OCI-LY7 (cell line): Measurements from ENCODE around the gene SPSB2. TPM values are rescaled to one million over a fixed set of nuclear protein-coding genes. Genes with fewer than 3 reads are reported as not detected.

ENCODE experiments used
- BruUV-seq: library from RNA; stranded (reverse); fragments of 400-500 nt; replicated peaks from 2 replicates; lab custom pipeline; 2021; lab: Mats Ljungman, UMichigan
- CTCF ChIA-PET: fragments of 300-600 bp; sonication (Branson Sonifier 250); formaldehyde crosslinking; loops from one replicate; lab custom pipeline; 2022; ENCODE audit warnings: antibody characterized with exemption; ENCODE audit not compliant: unreplicated experiment; lab: Charles Lee
- POLR2A ChIA-PET: fragments of 300-600 bp; sonication (Branson Sonifier 250); formaldehyde crosslinking; loops from one replicate; lab custom pipeline; 2022; ENCODE audit warnings: antibody characterized with exemption; lab: Charles Lee
- DNase-seq: peaks from one replicate; pipeline ENCODE4 v3.0.0-alpha.2; 2015; ENCODE audit warnings: low spot score
- H2AFZ ChIP-seq: fragments of 200-600 bp; sonication (generic), shearing (Covaris generic); 2 replicates; pipeline ENCODE4 v1.6.1; 2014; ENCODE audit warnings: mild to moderate bottlenecking, antibody characterized with exemption, low read length, moderate library complexity
- H3K27ac ChIP-seq: fragments of 200-600 bp; sonication (generic); 2 replicates; pipeline ENCODE4 v1.5.1; 2014; ENCODE audit warnings: mixed run types, low read depth, mild to moderate bottlenecking, moderate library complexity, low read length, inconsistent platforms; ENCODE audit not compliant: poor library complexity, severe bottlenecking
- H3K36me3 ChIP-seq: fragments of 200-600 bp; sonication (generic); 2 replicates; pipeline ENCODE4 v1.6.1; 2014; ENCODE audit warnings: mild to moderate bottlenecking, antibody characterized with exemption, low read length, moderate library complexity, mixed read lengths; ENCODE audit not compliant: insufficient read depth
- H3K4me1 ChIP-seq: fragments of 200-600 bp; sonication (generic); 2 replicates; pipeline ENCODE4 v1.5.1; 2014; ENCODE audit warnings: mild to moderate bottlenecking, low read length; ENCODE audit not compliant: insufficient read depth, poor library complexity, severe bottlenecking
- H3K4me2 ChIP-seq: fragments of 200-600 bp; sonication (generic); 2 replicates; pipeline ENCODE4 v1.6.1; 2014; ENCODE audit warnings: mild to moderate bottlenecking, low read length
- H3K4me3 ChIP-seq: fragments of 200-600 bp; sonication (generic); 2 replicates; pipeline ENCODE4 v1.5.1; 2014; ENCODE audit warnings: mild to moderate bottlenecking, low read depth, low read length; ENCODE audit not compliant: poor library complexity, severe bottlenecking
- H3K79me2 ChIP-seq: fragments of 200-600 bp; sonication (generic); 2 replicates; pipeline ENCODE4 v1.6.1; 2016; ENCODE audit warnings: low read depth, mild to moderate bottlenecking, low read length, moderate library complexity, mixed read lengths; ENCODE audit not compliant: insufficient read depth
- H3K9me2 ChIP-seq: fragments of 200-600 bp; sonication (generic); 2 replicates; pipeline ENCODE4 v1.6.1; 2016; ENCODE audit warnings: mild to moderate bottlenecking, low read length, mixed read lengths; ENCODE audit not compliant: insufficient read depth
- H3K9me3 ChIP-seq: fragments of 200-600 bp; sonication (generic); 2 replicates; pipeline ENCODE4 v1.6.1; 2014; ENCODE audit warnings: mild to moderate bottlenecking, mixed run types, low read length, mixed read lengths
- H4K20me1 ChIP-seq: fragments of 200-600 bp; sonication (generic); 2 replicates; pipeline ENCODE4 v1.6.1; 2014; ENCODE audit warnings: mild to moderate bottlenecking, antibody characterized with exemption, low read length, moderate library complexity, mixed read lengths; ENCODE audit not compliant: insufficient read depth
- CTCF ChIP-seq: fragments of 200-600 bp; sonication (generic); conservative IDR thresholded peaks from 2 replicates; pipeline ENCODE4 v1.5.1; 2014; ENCODE audit warnings: mild to moderate bottlenecking, antibody characterized with exemption, low read length, moderate library complexity, mixed read lengths
- EZH2phosphoT487 ChIP-seq: fragments of 200-600 bp; sonication (generic); IDR thresholded peaks from 2 replicates; pipeline ENCODE4 v1.6.1; 2018; ENCODE audit warnings: low read depth, borderline replicate concordance, mild to moderate bottlenecking, mixed run types, antibody characterized with exemption, low read length, moderate library complexity, mixed read lengths
- intact Hi-C: fragments of 100-400 bp; cut with micrococcal nuclease; formaldehyde crosslinking; loops from one replicate; pipeline ENCODE4 v1.10.0; 2022; ENCODE audit not compliant: unreplicated experiment
- total RNA-seq, 2 experiments: library from RNA; depleted of rRNA in 1 of 2; stranded (reverse); fragments of >200 nt in 1 of 2; shearing (Covaris generic) in 1 of 2; gene quantifications; 2 replicates each; pipeline ENCODE4 v1.2.3, GENCODE V29; 2014 to 2022

Gene SPSB2
- total RNA-seq, 2 experiments from 2014 or later = 8.3 to 8.5 TPM

GRCh38 chr12:6921539-6921938 is 48.4 kb upstream of the SPSB2 start:
- Histone ChIP-seq H3K79me2 (no peaks in the 10 kb centered on the region), H3K27ac (peak overlapping the region; percentile 89), H3K4me3 (peak overlapping the region; percentile 55), H3K4me1 (peaks cover 60% of the 10 kb centered on the region), H3K9me2 (no peaks in the 10 kb centered on the region), H4K20me1 (no peaks in the 10 kb centered on the region), H3K4me2 (peak overlapping the region; percentile 77), H3K36me3 (peaks cover 5% of the 10 kb centered on the region; the same call in 1 of the 2 replicates), H2AFZ (no peak overlapping the region), H3K9me3 (no peaks in the 10 kb centered on the region)
- ChIA-PET CTCF (interaction anchor here (1.3 kb wide), 1 partner anchor 48 kb away, joined by 3 read pairs; the partner anchor contains the start of gene SPSB2), POLR2A (interaction anchor here (0.6 to 1.7 kb wide), 11 partner anchors 13 to 351 kb away, joined by 3 to 8 read pairs (median 4); partner anchors contain the start of genes C12orf57, RNU7-1 and SPSB2)
- TF ChIP-seq EZH2phosphoT487 (no peak), CTCF (no peak)
- intact Hi-C loops = no loop called here
- no TSS peak for BruUV-seq
- DNase-seq = no peak

GRCh38 chr12:6919588-6919987 is 46.5 kb upstream of the SPSB2 start:
- intact Hi-C loops = no loop called here
- Histone ChIP-seq H4K20me1 (no peaks in the 10 kb centered on the region), H3K9me2 (no peaks in the 10 kb centered on the region), H3K4me2 (peak overlapping the region; percentile 30), H3K4me3 (no peak overlapping the region), H3K36me3 (peaks cover 5% of the 10 kb centered on the region; the same call in 1 of the 2 replicates), H3K9me3 (no peaks in the 10 kb centered on the region), H3K4me1 (peaks cover 69% of the 10 kb centered on the region), H3K79me2 (no peaks in the 10 kb centered on the region), H2AFZ (no peak overlapping the region), H3K27ac (peak overlapping the region; percentile 40)
- CTCF ChIA-PET = interaction anchor here (1.5 kb wide), 1 partner anchor 67 kb away, joined by 5 read pairs; the partner anchor contains the start of gene USP5
- BruUV-seq = no TSS peak
- no peak for DNase-seq
- TF ChIP-seq CTCF = peak; percentile 65
- no peak for TF ChIP-seq EZH2phosphoT487
- POLR2A ChIA-PET = interaction anchor here (0.8 to 1.2 kb wide), 2 partner anchors 12 to 14 kb away, joined by 3 read pairs; no protein-coding TSS in a partner anchor

GRCh38 chr12:6917491-6918231 is 44.6 kb upstream of the SPSB2 start:
- H3K4me1 ChIP-seq = peaks cover 66% of the 10 kb centered on the region
- no peaks in the 10 kb centered on the region for H4K20me1 ChIP-seq
- H2AFZ ChIP-seq = no peak overlapping the region
- H3K4me2 ChIP-seq = no peak overlapping the region
- intact Hi-C loops = no loop called here
- DNase-seq = no peak
- H3K9me3 ChIP-seq = no peaks in the 10 kb centered on the region
- ChIA-PET POLR2A (interaction anchor here (0.5 kb wide), 1 partner anchor 101 kb away, joined by 3 read pairs; the partner anchor contains the start of gene LPCAT3), CTCF (interaction anchor here (0.5 kb wide), 1 partner anchor 578 kb away, joined by 3 read pairs; no protein-coding TSS in a partner anchor)
- peaks cover 5% of the 10 kb centered on the region; the same call in 1 of the 2 replicates for H3K36me3 ChIP-seq
- no peak overlapping the region for H3K27ac ChIP-seq
- BruUV-seq = no TSS peak
- H3K4me3 ChIP-seq = no peak overlapping the region
- H3K79me2 ChIP-seq = no peaks in the 10 kb centered on the region
- H3K9me2 ChIP-seq = no peaks in the 10 kb centered on the region
- TF ChIP-seq EZH2phosphoT487 (no peak), CTCF (no peak)
